AG09309 (cell line): ENCODE results near the gene TENT4B.

Experiments
- DNase-seq: peaks from one replicate; pipeline ENCODE4 v3.0.0-alpha.2; 2010; ENCODE audit warnings: low read depth
- H3K4me3 ChIP-seq: 2 replicates; pipeline ENCODE4 v1.5.1; 2011; ENCODE audit warnings: mild to moderate bottlenecking, low read depth, low read length, moderate library complexity; ENCODE audit not compliant: control insufficient read depth
- CTCF ChIP-seq: IDR thresholded peaks from 2 replicates; pipeline ENCODE4 v1.5.1; 2011; ENCODE audit warnings: mild to moderate bottlenecking, low read depth, low read length, inconsistent platforms; ENCODE audit not compliant: insufficient read depth, control insufficient read depth; ENCODE audit errors: missing control alignments

TENT4B gene

DNA sequence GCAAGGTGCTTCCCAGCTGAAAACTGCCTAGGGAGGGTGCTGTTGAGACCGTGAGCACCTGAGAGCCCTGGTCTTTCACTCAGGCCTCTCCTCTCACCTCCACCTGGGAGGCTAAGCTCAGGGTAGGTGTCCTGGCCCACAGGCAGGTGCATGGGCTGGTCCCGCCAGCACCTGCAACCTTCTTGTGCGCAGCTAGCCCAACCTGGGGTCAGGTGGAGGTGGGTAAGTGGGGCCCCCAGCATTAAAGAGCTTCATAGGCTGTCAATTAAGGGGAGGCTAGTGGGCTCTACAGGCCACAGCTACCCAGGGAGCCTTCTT lies 122.0 kb downstream of the TENT4B start:
- TF ChIP-seq CTCF, result no peak
- H3K4me3 ChIP-seq, result no peak overlapping the region
- no peak for DNase-seq

DNA sequence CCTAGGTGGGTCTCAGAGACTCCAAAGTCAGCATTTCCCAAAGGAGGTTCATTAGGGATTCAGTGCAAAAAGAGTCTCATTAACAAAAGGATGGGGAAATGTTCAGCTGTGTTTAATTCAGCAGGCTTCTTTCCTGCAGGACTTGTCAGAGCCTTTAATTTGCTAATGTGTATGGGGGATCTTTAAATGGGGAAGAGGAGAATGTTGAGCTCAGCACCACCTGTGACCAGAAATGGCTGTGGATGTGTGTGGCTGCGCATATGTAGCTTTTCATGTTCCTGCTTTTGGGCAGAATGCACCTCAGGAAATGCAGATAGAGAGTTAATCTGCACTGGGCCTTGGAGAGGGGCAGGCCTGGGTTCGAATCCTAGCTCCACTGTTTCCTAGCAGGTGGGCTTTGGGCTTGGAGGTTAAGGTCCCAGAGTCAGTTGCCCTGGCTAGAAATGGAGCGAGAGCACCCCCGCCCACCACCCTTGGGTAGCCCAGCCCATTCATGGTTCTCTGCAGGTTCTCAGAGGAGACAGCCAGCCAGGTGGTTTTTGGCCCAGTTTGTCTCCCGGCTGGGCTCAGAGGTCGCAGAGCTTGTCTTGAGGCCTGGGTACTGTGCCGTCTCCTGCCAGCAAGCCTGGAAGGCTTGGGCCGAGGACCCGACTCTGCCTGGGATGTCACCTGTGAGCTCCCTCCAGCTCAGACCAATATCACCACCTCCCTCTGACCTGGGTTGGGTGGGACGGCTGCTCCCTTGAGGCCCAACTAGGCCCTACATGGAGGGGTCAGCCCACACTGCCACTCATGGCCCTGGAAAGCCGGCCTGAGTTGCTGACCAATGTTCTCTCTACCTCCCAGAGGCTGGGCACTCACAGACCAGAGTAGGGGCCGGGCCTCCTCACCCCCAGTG lies 122.6 kb downstream of the TENT4B start:
- no peak for DNase-seq
- no peak overlapping the region for H3K4me3 ChIP-seq
- no peak for TF ChIP-seq CTCF

- no peak for TF ChIP-seq CTCF
- DNase-seq, result no peak
- no peak overlapping the region for H3K4me3 ChIP-seq
These were observed 123.2 kb downstream of the TENT4B start for GRCh38 chr16:50276326-50276640.

DNA sequence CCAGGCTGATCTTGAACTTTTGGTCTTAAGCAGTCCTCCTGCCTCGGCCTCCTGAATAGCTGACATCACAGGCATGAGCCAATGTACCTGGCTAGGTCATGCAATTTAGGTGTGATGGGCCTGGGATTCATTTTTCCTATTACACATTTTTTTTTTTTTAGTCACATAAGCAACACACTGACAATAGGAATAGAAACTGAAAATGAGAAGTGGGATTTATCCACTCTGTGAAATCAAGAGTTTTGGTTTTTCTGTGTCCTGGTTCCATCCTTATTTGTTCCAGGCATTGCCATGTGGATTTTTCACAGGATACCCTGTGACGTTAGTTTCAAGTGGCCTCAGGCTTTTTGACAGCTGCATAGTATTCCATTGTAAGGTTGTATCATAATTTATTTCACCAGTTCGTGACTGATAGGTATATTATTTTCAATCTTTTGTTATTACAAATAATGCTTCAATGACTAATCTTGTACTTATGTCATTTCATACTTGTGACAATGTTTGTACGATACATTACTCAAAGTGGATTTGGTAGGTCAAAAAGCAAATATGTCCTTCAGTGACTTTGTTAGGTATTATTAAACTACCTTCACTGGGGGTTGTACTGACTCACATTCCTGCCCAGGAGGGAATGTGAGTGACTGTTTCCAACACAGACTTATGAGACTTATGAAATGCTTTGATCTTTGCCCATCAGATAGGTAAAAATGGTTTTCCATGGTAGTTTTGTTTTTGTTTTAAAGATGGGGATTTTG lies 123.9 kb downstream of the TENT4B start:
- H3K4me3 ChIP-seq, result no peak overlapping the region
- DNase-seq, result no peak
- TF ChIP-seq CTCF, result no peak

DNA sequence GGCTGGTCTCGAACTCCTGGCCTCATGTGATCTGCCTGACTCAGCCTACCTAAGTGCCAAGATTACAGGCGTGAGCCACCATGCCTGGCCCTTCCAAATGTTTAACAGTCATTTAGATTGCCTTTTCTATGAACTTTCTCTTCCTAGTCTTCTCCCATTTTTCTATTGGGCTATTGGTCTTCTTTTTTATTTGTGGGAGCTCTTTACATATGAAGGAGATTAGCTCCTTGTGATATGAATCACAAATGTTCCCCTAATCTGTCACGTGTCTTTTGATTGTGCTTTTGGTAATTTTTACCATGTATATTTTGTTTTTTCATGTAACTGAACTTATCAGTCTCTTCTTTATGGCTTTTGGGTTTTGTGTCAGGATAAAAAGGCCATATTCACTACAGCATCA lies 125.1 kb downstream of the TENT4B start:
- no peak overlapping the region for H3K4me3 ChIP-seq
- no peak for DNase-seq
- TF ChIP-seq CTCF, result no peak

DNA sequence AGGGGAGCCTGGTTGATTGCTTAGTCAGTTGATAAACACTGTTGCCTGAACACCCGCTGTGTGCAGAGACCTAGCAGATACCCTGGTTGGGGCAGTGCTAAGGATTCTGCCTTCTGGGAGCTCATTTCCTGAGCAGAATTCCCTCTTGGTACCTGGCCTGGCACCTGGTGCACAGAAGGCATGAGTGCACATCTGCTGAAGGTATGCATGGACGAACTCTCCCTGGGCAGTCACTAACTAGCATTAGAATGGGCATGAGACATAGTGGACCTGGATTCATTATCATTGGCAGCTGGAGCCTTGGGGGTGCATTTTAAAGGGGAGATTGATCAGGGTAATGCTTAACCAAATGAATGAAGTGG lies 126.4 kb downstream of the TENT4B start:
- H3K4me3 ChIP-seq, result no peak overlapping the region
- DNase-seq, result no peak
- TF ChIP-seq CTCF, result no peak

DNA sequence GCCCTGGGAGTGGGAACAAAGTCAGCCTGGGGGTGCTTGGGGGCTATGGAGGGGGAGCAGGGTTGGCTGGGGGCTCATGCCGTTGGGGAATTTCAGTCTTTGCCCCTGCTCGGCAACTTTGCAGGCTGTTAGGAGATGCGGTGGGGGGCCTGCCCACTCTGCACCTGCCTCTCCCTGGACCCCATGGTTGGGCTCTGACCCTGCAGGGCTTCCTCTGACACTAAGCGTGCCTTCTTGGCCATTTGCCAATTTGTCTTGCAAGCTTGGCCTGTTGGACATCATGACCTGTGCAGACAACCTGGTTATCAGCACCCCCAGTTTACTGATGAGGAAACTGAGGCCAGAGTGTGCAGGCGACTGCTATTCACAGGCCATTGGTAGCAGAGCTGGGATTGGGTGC lies 127.8 kb downstream of the TENT4B start:
- no peak for TF ChIP-seq CTCF
- no peak for DNase-seq
- H3K4me3 ChIP-seq, result no peak overlapping the region
